Loucy (cell line): ENCODE results near the gene SMIM13.

Experiments used
- H2AFZ ChIP-seq: fragments of 200-600 bp; sonication (generic); 2 replicates; pipeline ENCODE4 v1.6.0; 2016; ENCODE audit warnings: antibody characterized with exemption, mild to moderate bottlenecking, low read length, moderate library complexity
- H3F3A ChIP-seq: fragments of 200-600 bp; 2 replicates; pipeline ENCODE4 v1.6.0; 2016; ENCODE audit warnings: antibody characterized with exemption, low read depth, mild to moderate bottlenecking
- H3K27me3 ChIP-seq: fragments of 200-600 bp; sonication (generic); 2 replicates; pipeline ENCODE4 v1.6.1; 2014; ENCODE audit warnings: low read length, mild to moderate bottlenecking; ENCODE audit not compliant: insufficient read depth, poor library complexity, severe bottlenecking
- H3K36me3 ChIP-seq: fragments of 200-600 bp; sonication (generic); 2 replicates; pipeline ENCODE4 v1.6.1; 2016; ENCODE audit warnings: low read length; ENCODE audit not compliant: insufficient read depth
- H3K4me1 ChIP-seq: fragments of 200-600 bp; sonication (generic); 2 replicates; pipeline ENCODE4 v1.5.1; 2014; ENCODE audit warnings: low read length, mild to moderate bottlenecking; ENCODE audit not compliant: insufficient read depth, poor library complexity, severe bottlenecking
- H3K4me2 ChIP-seq: fragments of 200-600 bp; sonication (generic); 2 replicates; pipeline ENCODE4 v1.6.0; 2014; ENCODE audit warnings: antibody characterized with exemption, low read length, low read depth, mild to moderate bottlenecking; ENCODE audit not compliant: poor library complexity, severe bottlenecking
- H3K4me3 ChIP-seq: fragments of 200-600 bp; sonication (generic); 2 replicates; pipeline ENCODE4 v1.5.1; 2014; ENCODE audit warnings: low read length, mild to moderate bottlenecking, mixed read lengths; ENCODE audit not compliant: poor library complexity, severe bottlenecking
- H3K79me2 ChIP-seq: fragments of 200-600 bp; sonication (generic); 2 replicates; pipeline ENCODE4 v1.6.1; 2014; ENCODE audit warnings: low read length; ENCODE audit not compliant: insufficient read depth
- H3K9ac ChIP-seq: fragments of 200-600 bp; sonication (generic); 2 replicates; pipeline ENCODE4 v1.6.0; 2014; ENCODE audit warnings: mild to moderate bottlenecking, low read depth, low read length, moderate library complexity; ENCODE audit not compliant: poor library complexity, severe bottlenecking
- H3K9me2 ChIP-seq: fragments of 200-600 bp; sonication (generic); replicated peaks from 2 replicates; pipeline ENCODE4 v1.6.1; 2016; ENCODE audit warnings: low read depth, low read length, mixed read lengths
- H3K9me3 ChIP-seq: fragments of 200-600 bp; sonication (generic); 2 replicates; pipeline ENCODE4 v1.6.1; 2014; ENCODE audit warnings: mild to moderate bottlenecking, antibody characterized with exemption, low read length, low read depth; ENCODE audit not compliant: insufficient read depth
- H4K20me1 ChIP-seq: fragments of 200-600 bp; sonication (generic); 2 replicates; pipeline ENCODE4 v1.6.0; 2014; ENCODE audit warnings: antibody characterized with exemption, low read length, mild to moderate bottlenecking; ENCODE audit not compliant: insufficient read depth, poor library complexity, severe bottlenecking
- CTCF ChIP-seq: fragments of 200-600 bp; sonication (generic); conservative IDR thresholded peaks from 2 replicates; pipeline ENCODE4 v1.5.1; 2014; ENCODE audit warnings: mild to moderate bottlenecking, antibody characterized with exemption, low read length
- EZH2phosphoT487 ChIP-seq: fragments of 200-600 bp; IDR thresholded peaks from 2 replicates; pipeline ENCODE4 v1.6.1; 2018; ENCODE audit warnings: antibody characterized with exemption, mild to moderate bottlenecking, moderate library complexity, borderline replicate concordance

SMIM13 gene

GRCh38 chr6:11136809-11137208 is 43.2 kb downstream of the SMIM13 start:
- Histone ChIP-seq H3F3A (no peaks in the 10 kb centered on the region), H3K9me2 (no peaks in the 10 kb centered on the region), H3K79me2 (peaks cover 13% of the 10 kb centered on the region; the same call in 1 of the 2 replicates), H3K9me3 (no peaks in the 10 kb centered on the region), H3K4me2 (no peak overlapping the region), H3K9ac (no peak overlapping the region), H3K4me1 (no peaks in the 10 kb centered on the region), H3K4me3 (no peak overlapping the region), H3K27me3 (no peaks in the 10 kb centered on the region), H4K20me1 (no peaks in the 10 kb centered on the region), H3K36me3 (peaks cover 24% of the 10 kb centered on the region), H2AFZ (no peak overlapping the region)
- no peak for TF ChIP-seq CTCF
- no peak for TF ChIP-seq EZH2phosphoT487

GRCh38 chr6:11139051-11139960 is 45.7 kb downstream of the SMIM13 start:
- H4K20me1 ChIP-seq = no peaks in the 10 kb centered on the region
- no peak overlapping the region for H3K4me2 ChIP-seq
- no peak overlapping the region for H2AFZ ChIP-seq

GRCh38 chr6:11140056-11140455 is 46.4 kb downstream of the SMIM13 start:
- no peaks in the 10 kb centered on the region for H3K4me1 ChIP-seq
- H3K4me3 ChIP-seq = no peak overlapping the region
- no peaks in the 10 kb centered on the region for H4K20me1 ChIP-seq
- no peak overlapping the region for H2AFZ ChIP-seq
- H3F3A ChIP-seq = no peaks in the 10 kb centered on the region
- no peak for TF ChIP-seq EZH2phosphoT487
- TF ChIP-seq CTCF = no peak
- H3K4me2 ChIP-seq = no peak overlapping the region
- no peak overlapping the region for H3K9ac ChIP-seq
- no peaks in the 10 kb centered on the region for H3K27me3 ChIP-seq
- H3K36me3 ChIP-seq = peaks cover 16% of the 10 kb centered on the region
- H3K9me3 ChIP-seq = no peaks in the 10 kb centered on the region
- H3K9me2 ChIP-seq = no peaks in the 10 kb centered on the region
- H3K79me2 ChIP-seq = no peaks in the 10 kb centered on the region

More at GRCh38 chr6:11139051-11139960, 45.7 kb downstream of the SMIM13 start:
- TF ChIP-seq EZH2phosphoT487 = no peak
- no peak for TF ChIP-seq CTCF
- Histone ChIP-seq H3K79me2 (no peaks in the 10 kb centered on the region), H3K27me3 (no peaks in the 10 kb centered on the region), H3K36me3 (peaks cover 23% of the 10 kb centered on the region), H3K9me2 (no peaks in the 10 kb centered on the region), H3F3A (no peaks in the 10 kb centered on the region), H3K9ac (no peak overlapping the region), H3K9me3 (no peaks in the 10 kb centered on the region), H3K4me3 (no peak overlapping the region), H3K4me1 (no peaks in the 10 kb centered on the region)
